ENCODE results near the gene HPN.
"Not testable (repeated sequence)": the region's sequence is repeated elsewhere in the genome, so short reads cannot be mapped to it uniquely, and the experiment has no call there.

The HPN gene

DNA sequence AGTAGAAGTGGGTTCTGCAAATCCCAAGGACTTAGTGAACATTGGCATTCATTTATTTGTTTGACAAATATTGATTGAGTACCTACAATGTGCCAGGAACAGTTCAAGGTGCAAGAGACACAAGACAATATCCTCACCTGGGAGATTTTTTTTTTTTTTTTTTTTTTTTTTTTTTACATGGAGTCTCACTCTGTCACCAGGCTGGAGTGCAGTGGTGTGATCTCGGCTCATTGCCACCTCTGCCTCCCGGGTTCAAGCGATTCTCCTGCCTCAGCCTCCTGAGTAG is 13.0 kb upstream of the HPN start:
- DNase-seq = not testable (repeated sequence)

DNA sequence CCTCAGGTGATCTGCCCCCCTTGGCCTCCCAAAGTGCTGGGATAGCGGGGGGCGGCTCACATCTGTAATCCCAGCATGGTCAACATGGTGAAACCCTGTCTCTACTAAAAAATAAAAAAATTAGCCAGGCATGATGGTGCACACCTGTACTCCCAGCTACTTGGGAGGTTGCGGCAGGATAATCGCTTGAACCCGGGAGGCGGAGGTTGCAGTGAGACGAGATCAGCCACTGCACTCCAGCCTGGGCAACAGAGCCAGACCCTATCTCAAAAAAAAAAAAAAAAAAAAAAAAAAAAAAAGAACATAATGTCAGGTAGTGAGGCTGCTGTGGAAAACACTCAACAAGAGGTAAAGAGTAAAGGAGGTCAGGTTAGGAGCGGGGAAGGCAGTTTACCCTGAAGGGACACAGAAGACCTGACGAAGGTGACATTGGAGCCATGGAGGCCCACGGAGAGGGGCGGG is 12.2 kb upstream of the HPN start:
- not testable (repeated sequence) for DNase-seq

DNA sequence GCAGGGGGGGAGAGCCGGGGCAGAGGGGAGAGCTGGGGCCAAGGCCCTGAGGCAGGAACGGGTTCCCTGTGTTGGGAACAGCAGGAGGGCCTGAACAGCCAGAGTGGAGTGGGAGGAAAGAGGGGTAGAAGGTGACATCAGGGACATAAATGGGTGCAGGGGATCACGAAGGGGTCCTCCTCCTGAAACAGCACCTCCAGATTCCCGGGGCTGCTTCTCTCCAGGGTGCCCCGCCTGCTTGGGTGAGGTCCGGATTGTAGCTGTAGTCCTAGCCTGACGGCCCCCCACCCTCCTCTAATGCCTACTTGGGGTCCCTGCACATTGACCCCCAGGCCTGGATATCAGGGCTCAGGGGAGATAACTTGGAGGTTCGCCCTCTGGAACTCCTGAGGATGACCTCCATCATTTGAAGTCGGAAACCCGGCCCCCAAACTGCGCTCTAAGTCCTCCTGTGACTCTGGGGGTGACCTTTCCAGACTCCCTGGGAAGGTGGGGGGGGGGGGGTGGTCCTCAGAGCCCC is 11.7 kb upstream of the HPN start:
- DNase-seq = no peak

DNA sequence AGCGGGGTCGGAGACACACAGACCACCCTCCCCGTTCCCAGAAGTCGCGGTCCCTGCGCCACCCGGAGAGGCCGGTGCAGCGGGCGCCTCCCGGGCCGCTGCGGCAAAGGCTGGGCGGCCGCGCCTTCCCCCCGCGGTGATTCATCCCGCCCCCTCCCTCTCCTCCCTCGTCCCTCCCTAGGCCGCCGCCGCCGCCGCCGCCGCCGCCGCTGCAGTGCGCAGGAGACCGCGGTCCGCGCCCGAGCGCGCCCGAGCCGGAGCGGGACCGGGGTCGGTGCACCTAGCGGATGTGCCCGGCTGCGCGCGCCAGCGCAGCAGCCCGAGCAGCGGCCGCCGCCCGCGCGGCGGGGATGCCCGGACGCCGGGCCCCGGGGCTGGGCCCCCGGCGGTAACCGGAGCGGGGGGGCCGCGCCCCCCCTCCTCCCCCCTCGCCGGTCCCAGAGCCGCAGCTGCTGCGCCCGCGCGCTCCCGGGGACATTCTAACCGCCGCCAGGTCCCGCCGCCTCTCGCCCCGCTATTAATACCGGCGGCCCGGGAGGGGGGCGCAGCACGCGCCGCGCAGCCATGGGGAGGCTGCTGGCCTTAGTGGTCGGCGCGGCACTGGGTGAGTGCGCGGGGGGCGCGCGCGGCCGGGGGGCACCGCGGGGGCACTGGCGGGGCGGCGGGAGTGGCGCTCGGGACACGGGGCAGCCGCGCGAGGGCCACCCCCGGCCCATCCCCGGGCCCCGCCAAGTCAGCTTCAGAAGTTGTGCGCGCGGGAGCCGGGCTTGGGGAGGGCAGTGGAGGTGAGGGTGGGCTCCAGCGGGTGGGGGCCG is 11.1 kb upstream of the HPN start, which contains the start of gene SCN1B:
SCN1B (plus strand) TSS at position 214 of the 815 bp plus-strand sequence; CDS start at position 565, 351 bp downstream.
- no peak for DNase-seq

DNA sequence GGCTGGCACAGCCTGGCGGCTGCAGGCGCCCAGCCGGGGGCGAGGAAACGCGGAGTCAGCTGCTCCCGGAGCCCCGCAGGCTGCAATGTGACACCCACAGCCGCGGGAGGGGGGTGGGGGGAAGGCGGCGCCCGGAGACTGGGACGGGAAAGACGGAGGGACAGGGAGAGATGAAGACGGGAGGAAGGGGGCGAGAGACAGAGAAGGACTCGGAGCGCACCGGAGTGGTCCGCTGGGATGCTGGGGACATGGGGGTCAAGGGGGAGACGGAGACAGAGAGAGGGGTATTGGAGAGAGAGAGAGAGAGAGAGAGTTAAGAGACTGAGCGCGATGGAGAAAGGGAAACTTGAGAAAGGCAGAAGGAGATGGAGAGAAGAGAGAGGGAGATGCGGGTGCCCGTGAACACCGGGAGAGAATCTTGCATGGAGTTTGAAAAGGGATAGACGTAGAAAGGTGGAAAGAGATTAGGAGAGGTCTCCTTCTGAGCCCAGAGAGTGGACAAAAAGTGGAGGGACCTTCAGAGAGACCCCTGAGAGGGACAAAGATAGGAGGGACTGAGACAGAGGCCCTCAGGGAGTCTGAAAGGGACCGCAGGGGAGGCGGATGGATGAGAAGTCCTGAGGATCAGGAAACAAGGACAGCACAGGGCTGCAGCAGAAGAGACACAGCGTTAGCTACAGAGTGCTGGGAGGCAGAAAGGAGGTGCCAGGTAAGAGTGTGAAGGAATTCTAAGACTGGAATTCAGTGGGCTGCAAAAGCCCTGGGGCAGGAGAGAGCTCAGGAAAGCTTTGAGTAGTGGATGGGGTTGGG is 10.2 kb upstream of the HPN start:
- DNase-seq = no peak

DNA sequence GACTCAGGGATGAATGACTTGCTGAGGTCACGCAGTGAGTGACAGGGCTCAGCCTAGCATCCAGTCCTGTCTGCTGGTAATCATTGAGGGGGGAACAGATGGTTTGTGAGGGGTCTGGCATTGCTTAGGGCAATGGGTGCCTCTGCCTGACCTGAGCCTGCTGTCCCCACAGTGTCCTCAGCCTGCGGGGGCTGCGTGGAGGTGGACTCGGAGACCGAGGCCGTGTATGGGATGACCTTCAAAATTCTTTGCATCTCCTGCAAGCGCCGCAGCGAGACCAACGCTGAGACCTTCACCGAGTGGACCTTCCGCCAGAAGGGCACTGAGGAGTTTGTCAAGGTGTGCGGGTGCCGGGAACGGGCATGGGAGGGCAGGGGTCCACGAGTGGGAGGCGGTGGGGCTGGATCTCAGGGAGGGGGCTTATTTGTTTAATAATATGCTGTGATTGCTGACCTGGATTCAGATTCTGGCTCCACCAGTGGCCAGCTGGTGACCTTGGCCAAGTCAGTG is 9.1 kb upstream of the HPN start:
- no peak for DNase-seq

DNA sequence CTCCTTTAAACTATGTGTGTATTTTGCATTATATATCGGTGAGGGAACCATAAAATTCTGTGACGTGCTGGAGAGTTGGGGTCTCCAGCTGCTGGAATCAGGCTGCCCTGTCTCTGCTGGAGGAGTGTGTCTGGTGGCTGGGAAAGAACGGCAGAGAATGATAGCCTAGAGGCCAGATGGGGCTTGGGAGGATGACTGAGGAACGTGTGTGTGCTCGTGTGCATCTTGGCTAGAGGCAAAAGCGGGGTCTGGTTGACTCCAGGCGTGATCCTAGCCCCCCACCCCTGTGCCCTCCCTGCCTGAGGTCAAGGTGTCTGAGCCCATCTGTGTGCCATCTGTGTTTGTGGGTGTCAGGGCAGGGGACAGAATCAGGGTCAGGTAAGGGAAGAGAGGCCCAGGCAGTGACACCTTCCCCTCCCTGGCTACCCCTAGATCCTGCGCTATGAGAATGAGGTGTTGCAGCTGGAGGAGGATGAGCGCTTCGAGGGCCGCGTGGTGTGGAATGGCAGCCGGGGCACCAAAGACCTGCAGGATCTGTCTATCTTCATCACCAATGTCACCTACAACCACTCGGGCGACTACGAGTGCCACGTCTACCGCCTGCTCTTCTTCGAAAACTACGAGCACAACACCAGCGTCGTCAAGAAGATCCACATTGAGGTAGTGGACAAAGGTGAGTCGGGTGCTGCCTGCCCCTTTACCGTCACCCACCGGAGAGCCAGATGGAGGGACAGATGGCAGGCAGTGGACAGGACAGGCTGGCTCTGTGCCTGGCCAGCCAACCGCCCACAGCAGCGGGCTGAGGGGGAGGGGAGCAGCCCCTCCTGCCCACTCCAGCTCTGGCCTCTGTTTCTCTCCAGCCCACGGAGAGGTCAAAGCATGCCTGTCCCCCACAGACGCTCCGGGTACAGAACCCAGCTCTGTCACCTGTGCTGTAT is 8.2 kb upstream of the HPN start:
- no peak for DNase-seq

DNA sequence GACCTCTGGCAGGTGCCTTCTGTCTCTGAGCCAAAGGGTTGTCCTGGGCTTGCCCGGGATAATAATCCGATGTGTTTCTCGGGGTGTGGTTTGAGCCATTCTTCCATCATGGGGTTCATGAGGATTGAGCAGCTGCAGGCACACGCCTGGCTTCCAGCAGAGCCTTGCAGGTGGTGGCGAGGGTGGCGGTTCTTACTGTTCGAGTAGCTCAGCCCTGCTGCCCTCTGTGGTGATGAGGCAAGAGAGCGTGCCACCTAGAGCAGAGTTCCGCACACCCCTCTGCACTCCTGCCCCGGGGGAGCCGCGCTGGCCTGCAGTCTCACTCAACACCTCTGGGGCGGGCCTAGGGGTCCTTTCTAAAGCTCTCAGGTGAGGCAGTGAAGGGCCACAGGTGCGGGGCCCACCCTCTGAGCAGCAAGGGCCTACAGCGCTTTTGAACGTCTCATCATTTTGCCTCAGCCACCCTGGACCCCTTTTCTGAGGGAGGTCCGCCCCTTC is 7.5 kb upstream of the HPN start:
- no peak for DNase-seq

DNA sequence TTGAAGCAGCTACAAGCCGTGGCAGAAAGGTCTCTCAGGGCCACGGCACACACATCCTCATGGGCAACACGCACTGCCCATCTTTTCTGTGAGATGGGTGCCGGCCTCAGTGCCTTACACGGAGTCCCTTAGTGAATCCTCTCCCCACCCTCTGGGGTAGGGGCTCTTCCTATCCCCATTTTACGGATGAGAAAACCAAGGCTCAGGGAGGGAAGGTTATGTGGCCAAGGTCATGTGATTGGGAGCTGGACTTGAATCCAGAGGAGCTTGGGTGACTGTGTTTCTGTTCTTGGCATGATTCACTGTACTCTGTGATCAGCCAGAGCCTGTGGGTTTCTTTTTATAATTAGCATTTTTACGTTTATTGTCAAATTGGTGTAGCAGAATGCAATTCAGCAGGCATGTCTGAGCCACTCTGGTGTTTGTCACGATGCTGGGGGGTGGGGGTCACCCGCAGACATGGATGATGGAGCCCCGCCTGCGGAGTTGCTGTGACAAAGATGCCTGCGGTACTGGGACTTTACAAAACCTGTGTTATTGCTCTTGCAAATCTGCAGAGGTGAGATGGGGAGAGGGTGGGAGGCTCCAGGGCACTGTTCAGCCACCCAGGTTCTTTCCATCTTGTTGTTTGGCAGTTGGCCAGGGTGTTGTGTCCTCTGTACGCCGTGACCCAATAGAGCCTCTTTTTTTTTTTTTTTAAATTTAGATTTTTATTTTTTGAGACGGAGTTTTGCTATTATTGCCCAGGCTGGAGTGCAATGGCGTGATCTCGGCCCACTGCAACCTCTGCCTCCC is 6.7 kb upstream of the HPN start:
- no peak for DNase-seq

DNA sequence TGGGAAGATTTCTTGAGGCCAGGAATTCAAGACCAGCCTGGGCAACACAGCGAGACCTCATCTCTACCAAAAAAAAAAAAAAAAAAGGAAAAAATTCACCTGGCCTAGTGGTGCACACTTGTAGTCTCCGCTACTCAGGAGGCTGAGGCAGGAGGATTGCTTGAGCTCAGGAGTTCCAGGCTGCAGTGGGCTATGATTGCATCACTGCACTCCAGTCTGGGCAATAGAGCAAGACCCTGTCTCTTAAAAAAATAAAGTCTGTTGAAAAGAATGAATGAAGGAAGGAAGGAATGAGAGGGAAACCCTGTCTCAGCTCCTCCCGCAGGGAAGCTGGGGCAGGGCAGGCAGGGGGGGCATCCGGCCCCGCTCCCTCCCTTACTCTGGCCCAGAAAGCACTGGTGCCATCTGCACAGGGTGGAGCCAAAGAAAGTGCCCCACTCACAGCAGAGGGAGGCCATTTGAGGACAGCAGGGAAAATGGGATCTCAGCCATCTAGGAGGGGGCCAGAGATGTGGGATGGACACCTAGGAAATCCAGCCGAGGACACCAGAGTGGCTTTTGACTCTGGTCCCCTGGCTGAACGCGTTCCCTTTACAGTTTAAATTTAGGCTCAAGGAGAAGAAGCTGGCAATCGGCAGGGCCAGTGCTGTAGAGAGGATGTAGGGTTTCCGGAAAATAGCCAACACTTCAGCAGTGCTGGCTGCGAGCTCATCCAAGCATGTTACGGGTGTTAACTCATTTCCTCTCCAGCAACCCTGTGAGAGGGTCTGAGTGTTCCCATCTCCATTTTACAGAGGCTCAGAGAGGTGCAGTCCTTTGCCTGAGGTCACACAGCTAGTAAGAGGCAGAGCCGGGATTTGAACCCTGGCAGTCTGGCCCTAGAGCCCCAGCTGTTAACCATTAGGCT is 3.6 kb upstream of the HPN start:
- DNase-seq = no peak

DNA sequence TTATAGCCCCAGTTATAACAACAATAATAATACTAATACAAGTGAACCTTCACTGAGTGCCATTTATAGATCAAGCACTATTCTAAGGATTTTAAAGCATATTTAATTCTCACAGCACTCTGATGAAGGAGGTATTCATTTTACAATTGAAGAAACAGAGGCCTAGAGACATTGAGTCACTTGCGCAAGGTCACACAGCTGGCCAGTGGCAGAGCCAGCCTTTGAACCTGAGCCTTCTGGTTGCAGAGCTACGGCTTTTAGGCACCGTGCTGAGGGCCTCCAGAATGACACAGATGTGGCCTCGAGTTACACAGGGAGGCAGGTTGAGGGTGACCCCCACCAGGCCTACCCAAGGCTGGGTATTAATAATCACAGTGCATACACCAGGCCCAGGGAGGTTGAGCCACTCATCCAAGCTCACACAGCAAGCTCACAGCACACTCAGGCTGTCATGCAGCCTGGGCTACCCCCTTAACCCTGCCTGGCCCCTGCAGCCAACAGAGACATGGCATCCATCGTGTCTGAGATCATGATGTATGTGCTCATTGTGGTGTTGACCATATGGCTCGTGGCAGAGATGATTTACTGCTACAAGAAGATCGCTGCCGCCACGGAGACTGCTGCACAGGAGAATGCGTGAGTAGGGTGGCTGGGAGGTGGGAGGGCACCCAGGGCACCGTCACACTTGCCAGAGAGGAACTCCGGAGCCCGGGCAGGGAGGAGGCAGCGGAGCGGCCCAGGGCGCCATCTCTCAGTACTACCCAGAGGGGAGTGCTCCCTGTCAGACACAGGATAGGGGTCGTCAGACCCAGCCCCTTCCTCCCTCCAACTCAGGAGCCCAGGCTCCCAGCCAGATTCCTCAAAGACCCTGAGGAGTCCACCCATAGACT is 2.7 kb upstream of the HPN start:
- no peak for DNase-seq

DNA sequence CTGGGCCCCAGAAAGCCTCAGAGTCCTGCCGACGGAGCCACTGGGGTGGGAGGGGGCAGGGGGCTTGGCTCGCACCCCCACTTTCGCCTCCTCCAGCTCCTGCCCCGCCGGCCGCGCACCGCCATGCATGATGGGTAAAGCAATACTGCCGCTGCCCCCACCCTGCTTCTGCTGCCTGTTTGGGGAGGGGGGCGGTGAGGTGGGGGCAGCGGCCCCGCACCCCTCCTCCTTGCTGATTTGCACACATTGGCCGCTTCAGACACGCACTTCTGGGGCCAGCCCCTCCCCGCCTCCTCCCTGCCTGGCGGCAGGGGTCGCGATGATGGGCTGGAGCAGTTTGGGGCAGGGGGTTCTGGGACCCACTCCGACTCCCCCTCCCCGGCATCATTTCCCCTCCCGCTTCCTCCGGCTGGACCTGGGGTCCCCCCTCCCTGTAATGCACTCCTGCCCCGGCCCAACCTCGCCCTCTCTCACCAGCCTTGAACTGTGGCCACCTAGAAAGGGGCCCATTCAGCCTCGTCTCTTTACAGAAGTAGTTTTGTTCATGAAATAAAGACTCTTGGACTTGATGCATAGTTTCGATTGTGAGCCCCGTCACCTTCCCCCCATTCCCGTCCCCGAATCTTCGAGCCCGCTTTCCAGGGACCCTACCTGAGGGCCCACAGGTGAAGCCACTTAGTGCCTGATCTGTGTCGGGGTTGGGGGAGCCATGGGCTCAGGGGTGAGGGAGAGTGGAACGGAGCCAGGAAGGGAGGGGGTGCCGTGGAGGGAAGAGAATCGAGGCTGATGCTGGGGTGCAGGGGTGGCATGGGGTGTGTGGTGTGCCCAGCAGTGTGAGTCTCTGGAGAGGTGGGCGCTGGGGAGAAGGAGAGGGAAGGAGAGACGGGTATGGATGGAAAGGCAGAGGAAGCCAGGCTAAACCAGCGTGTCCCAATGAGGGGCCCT is 1.4 kb upstream of the HPN start:
- no peak for DNase-seq

DNA sequence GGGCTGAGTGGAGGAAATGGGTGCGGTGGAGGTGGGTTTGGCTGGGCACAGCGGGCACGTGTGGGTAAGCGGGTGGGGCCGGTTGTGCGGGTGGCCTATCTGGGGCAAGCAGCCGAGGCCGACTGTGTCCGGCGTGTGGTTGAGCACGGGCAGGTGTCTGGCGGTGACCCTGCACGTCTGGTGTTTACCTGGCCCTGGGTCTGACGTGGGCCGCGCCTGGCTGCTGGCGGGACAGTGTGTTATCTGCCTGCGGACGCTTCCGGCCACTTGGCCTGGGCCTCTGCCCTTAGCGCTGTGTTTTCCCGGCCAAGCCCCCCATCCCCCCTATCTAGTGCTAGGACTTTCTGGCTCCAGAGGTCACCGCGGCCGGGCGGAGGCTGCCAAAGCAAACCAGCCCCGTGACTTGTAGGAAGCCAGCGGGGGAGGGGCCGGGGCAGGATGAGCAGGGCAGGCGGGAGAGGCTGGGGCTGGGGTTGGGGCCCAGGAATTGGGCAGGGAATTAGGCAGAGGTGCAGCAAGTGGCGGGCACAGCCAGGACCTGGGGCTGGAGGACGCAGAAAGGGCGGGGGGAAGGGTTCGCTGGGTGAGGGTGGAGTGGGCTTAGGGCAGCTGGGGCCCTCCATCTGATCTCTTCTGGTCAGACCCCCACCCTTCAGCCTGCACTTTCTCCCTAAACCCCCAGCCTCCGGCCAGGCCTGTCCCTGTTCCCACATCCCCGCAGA is 534 bp upstream of the HPN start:
- no peak for DNase-seq

DNA sequence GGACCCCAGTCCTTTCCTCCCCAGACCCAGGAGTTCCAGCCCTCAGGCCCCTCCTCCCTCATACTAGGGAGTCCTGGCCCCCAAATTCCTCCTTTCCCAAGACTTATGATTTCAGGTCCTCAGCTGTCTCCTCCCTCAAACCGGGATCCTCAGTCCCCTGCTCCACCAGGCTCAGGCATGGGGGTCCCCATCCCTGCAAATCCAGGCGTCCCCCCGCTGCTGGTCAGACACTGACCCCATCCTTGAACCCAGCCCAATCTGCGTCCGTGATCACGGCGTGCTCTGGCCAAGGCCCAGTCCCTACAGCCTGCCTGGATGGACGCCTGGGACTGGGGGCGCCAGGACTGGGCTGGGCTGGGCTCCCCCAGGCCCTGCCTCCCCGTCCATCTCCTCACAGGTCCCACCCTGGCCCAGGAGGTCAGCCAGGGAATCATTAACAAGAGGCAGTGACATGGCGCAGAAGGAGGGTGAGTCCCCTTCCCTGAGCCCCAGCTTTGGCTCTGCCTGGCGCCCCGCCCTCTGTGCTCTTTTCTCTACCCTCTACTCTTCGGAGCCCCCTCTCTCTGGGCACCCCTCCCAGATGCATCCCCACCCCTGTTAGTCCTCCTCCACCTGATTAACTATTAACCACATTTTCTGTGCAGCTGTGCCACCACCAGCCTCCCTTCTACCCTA is 672 bp downstream of the HPN start:
- no peak for DNase-seq

DNA sequence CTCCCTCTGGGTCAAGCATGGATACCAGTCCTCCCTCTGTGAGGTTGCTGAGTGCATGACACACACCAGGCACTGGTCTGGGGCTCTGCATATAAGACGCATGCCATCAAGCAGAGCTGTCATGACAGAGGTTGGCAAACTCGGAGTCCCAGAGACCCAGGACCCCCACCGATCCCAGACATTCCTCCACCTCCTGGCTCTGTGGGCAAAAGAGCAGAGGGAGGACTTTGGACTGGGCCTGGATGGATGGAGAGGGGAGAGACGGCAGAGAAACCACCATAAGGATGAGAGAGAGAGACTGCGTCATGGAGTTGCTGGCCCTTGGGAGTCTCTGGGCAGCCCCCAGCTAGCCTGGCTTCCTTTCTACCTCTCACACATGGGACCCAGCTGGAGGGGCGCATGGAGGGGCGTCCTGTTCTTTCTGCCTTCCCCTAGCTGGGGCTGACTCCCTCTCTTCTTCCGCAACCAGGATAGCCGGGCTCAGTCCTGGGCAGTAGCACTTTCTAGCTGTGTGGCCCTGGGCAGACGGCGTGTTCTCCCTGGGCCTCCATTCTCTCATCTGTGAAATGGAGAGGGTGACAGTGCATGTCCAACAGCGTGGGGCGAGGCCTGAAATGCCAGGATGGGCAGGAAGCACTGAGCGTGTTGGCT is 1.6 kb downstream of the HPN start:
- no peak for DNase-seq

DNA sequence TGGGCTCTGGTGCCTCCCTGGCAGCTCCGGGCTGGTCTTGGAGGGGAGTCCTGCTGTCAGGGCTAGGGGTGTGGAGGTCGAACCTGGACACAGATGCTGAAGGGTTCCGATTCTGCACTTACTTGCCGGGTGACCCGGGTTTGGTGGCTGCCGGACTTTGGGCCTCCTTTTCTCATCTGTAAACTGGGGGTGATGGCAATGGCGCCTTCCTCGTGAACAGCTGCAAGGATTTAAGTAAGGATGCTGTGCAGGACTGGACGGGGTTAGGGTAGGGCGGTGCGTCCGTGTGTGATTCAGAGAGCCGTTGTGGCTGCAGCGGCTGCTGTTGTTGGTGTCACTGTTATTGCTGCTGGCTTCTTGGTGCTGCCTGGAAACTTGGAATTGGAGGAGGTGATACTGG is 2.4 kb downstream of the HPN start:
- DNase-seq = no peak
